Vagina (tissue), 2 donors: ENCODE results near the gene TDRD5. TPM values are rescaled to one million over a fixed set of nuclear protein-coding genes. Genes with fewer than 3 reads are reported as not detected.
"Not testable (repeated sequence)": the region's sequence is repeated elsewhere in the genome, so short reads cannot be mapped to it uniquely, and the experiment has no call there.

Source experiments
- DNase-seq, 2 donors: peaks; one replicate each; pipeline ENCODE4 v3.0.0-alpha.2; 2017; ENCODE audit errors: extremely low spot score in 2 of 2
- H3K27ac ChIP-seq: fragments of 200-600 bp; sonication (generic); one replicate; pipeline ENCODE4 v1.5.1; 2019
- H3K27me3 ChIP-seq: fragments of 200-600 bp; sonication (generic); one replicate; pipeline ENCODE4 v1.5.1; 2019
- H3K36me3 ChIP-seq, 2 donors: fragments of 200-600 bp; sonication (generic); one replicate each; pipeline ENCODE4 v1.5.1; 2017 to 2019
- H3K4me1 ChIP-seq: fragments of 200-600 bp; sonication (generic); one replicate; pipeline ENCODE4 v1.5.1; 2019
- H3K4me3 ChIP-seq, 2 donors: fragments of 200-600 bp; sonication (generic); 1 replicate in 1 of 2; 2 replicates in 1 of 2; pipeline ENCODE4 v1.5.1; 2016 to 2019
- H3K9me3 ChIP-seq: fragments of 200-600 bp; sonication (generic); one replicate; pipeline ENCODE4 v1.5.1; 2019
- POLR2A ChIP-seq, 2 donors: fragments of 450-650 bp; IDR thresholded peaks; one replicate each; pipeline ENCODE4 v1.6.1; 2017; ENCODE audit warnings: antibody characterized with exemption in 2 of 2, mild to moderate bottlenecking in 2 of 2, moderate library complexity in 2 of 2
- POLR2AphosphoS5 ChIP-seq, 2 donors: sonication (generic); formaldehyde crosslinking; IDR thresholded peaks; one replicate each; pipeline ENCODE4 v1.9.0; 2017; ENCODE audit warnings: antibody characterized with exemption in 2 of 2, mild to moderate bottlenecking in 2 of 2, low read depth in 1 of 2; ENCODE audit not compliant: insufficient read depth in 1 of 2
- intact Hi-C: fragments of 100-400 bp; cut with DNase I; formaldehyde crosslinking; loops from one replicate; pipeline ENCODE4 v1.15.1; 2023
- total RNA-seq: library from RNA; depleted of rRNA; stranded (reverse); fragments of >200 nt; gene quantifications from one replicate; pipeline ENCODE4 v1.2.3, GENCODE V29; 2016
- TF ChIP-seq, protein P1 (sequence below), 3 experiments: fragments of 450-650 bp in 2 of 3; fragments of 200-600 bp in 1 of 3; sonication (generic) in 1 of 3; IDR thresholded peaks; one replicate each; pipeline ENCODE4 v1.5.1; 2017 to 2019; ENCODE audit warnings: antibody characterized with exemption in 3 of 3, mild to moderate bottlenecking in 2 of 3, moderate library complexity in 2 of 3

The TDRD5 gene
- total RNA-seq, 1 donor from 2014 or later = not detected

DNA sequence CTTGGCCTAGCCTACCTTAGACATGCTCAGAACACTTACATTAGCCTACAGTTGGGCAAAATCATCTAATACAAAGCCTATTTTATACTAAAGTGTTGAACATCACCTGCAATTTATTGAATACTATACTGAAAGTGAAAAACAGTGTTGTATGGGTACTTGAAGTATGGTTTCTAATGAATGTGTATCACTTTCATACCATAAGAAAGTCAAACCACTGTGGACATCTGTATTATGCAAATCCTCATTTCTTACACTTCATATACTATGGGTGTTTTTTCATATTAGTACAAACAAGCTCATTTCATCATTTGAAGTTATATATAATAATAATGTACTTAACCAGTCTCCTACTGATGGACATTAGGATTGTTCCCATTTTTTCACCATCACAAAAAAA lies 41.2 kb downstream of the TDRD5 start:
- Histone ChIP-seq H3K27ac (no peak overlapping the region), H3K36me3 (no peaks in the 10 kb centered on the region), H3K9me3 (no peaks in the 10 kb centered on the region), H3K27me3 (no peaks in the 10 kb centered on the region), H3K4me1 (no peaks in the 10 kb centered on the region), H3K4me3 (no peak overlapping the region)
- intact Hi-C loops = no loop called here
- no peak for DNase-seq
- TF ChIP-seq, protein P1, sequence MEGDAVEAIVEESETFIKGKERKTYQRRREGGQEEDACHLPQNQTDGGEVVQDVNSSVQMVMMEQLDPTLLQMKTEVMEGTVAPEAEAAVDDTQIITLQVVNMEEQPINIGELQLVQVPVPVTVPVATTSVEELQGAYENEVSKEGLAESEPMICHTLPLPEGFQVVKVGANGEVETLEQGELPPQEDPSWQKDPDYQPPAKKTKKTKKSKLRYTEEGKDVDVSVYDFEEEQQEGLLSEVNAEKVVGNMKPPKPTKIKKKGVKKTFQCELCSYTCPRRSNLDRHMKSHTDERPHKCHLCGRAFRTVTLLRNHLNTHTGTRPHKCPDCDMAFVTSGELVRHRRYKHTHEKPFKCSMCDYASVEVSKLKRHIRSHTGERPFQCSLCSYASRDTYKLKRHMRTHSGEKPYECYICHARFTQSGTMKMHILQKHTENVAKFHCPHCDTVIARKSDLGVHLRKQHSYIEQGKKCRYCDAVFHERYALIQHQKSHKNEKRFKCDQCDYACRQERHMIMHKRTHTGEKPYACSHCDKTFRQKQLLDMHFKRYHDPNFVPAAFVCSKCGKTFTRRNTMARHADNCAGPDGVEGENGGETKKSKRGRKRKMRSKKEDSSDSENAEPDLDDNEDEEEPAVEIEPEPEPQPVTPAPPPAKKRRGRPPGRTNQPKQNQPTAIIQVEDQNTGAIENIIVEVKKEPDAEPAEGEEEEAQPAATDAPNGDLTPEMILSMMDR (IDR thresholded peaks at IDR 0.05) = no peak
- TF ChIP-seq POLR2AphosphoS5 (IDR thresholded peaks at IDR 0.05; ENCODE audit: insufficient read depth in 1 of 2, low read depth in 1 of 2) = no peak
- no peak for TF ChIP-seq POLR2A (IDR thresholded peaks at IDR 0.05)

DNA sequence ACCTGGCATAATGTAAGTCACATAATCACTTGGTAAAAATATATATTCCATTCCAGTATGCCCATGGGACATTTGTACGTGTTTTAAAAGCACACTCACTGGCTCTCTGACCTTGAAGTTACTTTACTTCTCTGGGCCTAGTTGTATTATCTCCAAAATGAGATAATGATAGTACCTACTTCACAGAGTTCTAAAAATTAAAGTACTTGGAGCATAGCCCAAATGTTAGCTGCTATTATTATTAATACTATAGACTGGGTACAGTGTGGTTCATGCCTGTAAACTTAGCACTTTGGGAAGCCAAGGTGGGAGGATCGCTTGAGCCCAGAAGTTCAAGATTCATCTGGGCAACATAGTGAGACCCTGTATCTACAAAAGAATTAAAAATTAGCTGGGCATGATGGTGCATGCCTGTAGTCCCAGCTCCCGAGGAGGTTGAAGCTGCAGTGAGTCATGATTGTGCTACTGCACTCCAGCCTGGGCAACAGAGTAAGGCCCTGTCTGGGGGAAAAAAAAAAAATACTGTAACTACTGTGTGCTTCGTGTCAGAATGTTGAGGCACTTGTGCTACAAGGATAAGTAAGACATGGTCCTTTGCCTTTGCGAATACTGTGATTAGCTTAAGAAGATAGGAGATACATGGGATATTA lies 45.7 kb downstream of the TDRD5 start:
- H3K4me3 ChIP-seq = no peak overlapping the region
- H3K36me3 ChIP-seq = no peaks in the 10 kb centered on the region
- no peak overlapping the region for H3K27ac ChIP-seq
- no peak for DNase-seq
- no peaks in the 10 kb centered on the region for H3K4me1 ChIP-seq
- no peaks in the 10 kb centered on the region for H3K27me3 ChIP-seq
- no peaks in the 10 kb centered on the region for H3K9me3 ChIP-seq
- TF ChIP-seq, protein P1 (IDR thresholded peaks at IDR 0.05) = no peak
- intact Hi-C loops = no loop called here

DNA sequence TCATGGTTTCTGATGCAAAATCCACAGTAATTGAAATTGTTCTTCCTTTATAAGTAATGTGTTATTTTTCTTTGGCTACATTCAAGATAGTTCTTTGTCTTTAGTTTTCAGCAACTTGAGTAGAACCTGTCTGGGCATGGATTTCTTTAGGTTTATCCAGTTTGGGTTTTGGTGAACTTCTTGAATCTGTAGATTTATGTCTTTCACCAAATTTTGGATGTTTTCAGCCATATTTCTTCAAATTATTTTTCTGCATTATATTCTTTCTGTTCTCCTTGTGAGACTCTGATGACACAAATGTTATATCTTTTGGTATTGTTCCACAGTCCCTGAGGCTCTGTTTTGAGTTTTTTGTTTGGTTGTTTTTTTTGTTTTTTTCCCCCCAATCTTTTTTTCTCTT lies 69.4 kb downstream of the TDRD5 start:
- Histone ChIP-seq H3K4me1 (no peaks in the 10 kb centered on the region), H3K27me3 (no peaks in the 10 kb centered on the region), H3K36me3 (no peaks in the 10 kb centered on the region), H3K4me3 (no peak overlapping the region), H3K27ac (no peak overlapping the region), H3K9me3 (no peaks in the 10 kb centered on the region)
- DNase-seq = no peak
- intact Hi-C loops = no loop called here
- no peak for TF ChIP-seq POLR2AphosphoS5 (IDR thresholded peaks at IDR 0.05; ENCODE audit: insufficient read depth in 1 of 2, low read depth in 1 of 2)
- TF ChIP-seq POLR2A (IDR thresholded peaks at IDR 0.05) = no peak
- TF ChIP-seq, protein P1 (IDR thresholded peaks at IDR 0.05) = no peak

DNA sequence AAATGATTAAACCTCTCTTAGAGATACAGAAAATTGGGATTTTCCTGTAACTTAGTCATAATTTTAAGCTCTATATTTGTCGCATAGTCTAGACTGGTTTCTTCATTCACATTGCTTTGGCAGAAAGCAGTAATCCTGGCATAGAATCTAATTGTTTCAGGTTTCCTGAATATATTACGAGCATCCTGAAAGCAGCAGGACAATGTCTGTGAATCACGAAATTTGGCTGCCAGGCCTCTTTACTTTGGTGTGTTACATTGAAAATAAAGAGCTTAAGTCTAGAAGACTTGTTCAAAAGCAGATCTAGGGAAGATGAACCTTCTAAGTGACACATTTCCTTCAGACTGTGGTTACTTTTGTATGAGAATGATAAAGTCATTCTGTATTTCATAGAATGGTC lies 72.2 kb downstream of the TDRD5 start:
- H3K4me1 ChIP-seq = no peaks in the 10 kb centered on the region
- no peak for DNase-seq
- no peaks in the 10 kb centered on the region for H3K9me3 ChIP-seq
- H3K27ac ChIP-seq = no peak overlapping the region
- H3K27me3 ChIP-seq = no peaks in the 10 kb centered on the region
- H3K4me3 ChIP-seq = no peak overlapping the region
- H3K36me3 ChIP-seq = no peaks in the 10 kb centered on the region
- TF ChIP-seq POLR2A (IDR thresholded peaks at IDR 0.05) (no peak), POLR2AphosphoS5 (IDR thresholded peaks at IDR 0.05; ENCODE audit: insufficient read depth in 1 of 2, low read depth in 1 of 2) (no peak)
- TF ChIP-seq, protein P1 (IDR thresholded peaks at IDR 0.05) = no peak
- intact Hi-C loops = no loop called here

DNA sequence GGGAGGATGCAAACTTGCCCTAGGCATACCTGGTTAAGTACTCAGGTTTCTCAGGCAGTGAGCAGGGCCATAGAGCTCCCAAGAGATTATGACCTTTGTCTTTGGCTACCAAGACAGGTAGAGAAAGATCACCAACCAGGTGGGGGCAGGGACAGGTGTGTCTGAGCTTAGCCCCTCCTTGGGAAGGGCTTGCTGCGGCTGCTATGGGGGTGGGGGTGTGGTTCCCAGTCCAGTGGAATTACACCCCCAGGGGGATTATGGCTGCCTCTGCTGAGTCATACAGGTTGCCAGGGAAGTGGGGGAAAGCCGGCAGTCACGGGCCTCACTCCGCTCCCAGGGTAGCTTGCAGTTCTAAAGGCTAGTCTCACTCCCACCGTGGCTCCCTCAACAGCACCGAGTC lies 86.2 kb downstream of the TDRD5 start:
- DNase-seq = no peak
- Histone ChIP-seq H3K27ac (no peak overlapping the region), H3K4me3 (no peak overlapping the region), H3K4me1 (no peaks in the 10 kb centered on the region), H3K9me3 (no peaks in the 10 kb centered on the region), H3K27me3 (no peaks in the 10 kb centered on the region), H3K36me3 (no peaks in the 10 kb centered on the region)
- TF ChIP-seq, protein P1 (IDR thresholded peaks at IDR 0.05) = no peak
- TF ChIP-seq POLR2AphosphoS5 (IDR thresholded peaks at IDR 0.05; ENCODE audit: insufficient read depth in 1 of 2, low read depth in 1 of 2) (no peak), POLR2A (IDR thresholded peaks at IDR 0.05) (no peak)
- intact Hi-C loops = no loop called here

DNA sequence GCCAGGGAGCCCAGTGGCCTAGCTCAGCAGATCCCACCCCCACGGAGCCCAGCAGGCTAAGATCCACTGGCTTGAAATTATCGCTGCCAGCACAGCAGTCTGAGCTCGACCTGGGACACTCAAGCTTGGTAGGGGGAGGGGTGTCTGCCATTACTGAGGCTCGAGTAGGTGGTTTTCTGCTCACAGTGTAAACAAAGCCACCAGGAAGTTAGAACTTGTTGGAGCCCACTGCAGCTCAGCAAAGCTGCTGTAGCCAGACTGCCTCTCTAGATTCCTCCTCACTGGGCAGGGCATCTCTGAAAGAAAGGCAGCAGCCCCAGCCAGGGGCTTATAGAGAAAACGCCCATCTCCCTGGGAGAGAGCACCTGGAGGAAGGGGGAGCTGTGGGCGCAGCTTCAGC lies 102.9 kb downstream of the TDRD5 start:
- H3K27ac ChIP-seq, H3K4me1 ChIP-seq, H3K27me3 ChIP-seq, H3K9me3 ChIP-seq, intact Hi-C loops, DNase-seq, H3K36me3 ChIP-seq, H3K4me3 ChIP-seq: not testable (repeated sequence)
